Vagina (tissue), 2 donors: ENCODE results near the gene CABP1.

Experiments
- POLR2A ChIP-seq, 2 donors: fragments of 450-650 bp; IDR thresholded peaks; one replicate each; pipeline ENCODE4 v1.6.1; 2017; ENCODE audit warnings: antibody characterized with exemption in 2 of 2, mild to moderate bottlenecking in 2 of 2, moderate library complexity in 2 of 2
- TF ChIP-seq, protein P1 (sequence below), 3 experiments: fragments of 450-650 bp in 2 of 3; fragments of 200-600 bp in 1 of 3; sonication (generic) in 1 of 3; IDR thresholded peaks; one replicate each; pipeline ENCODE4 v1.5.1; 2017 to 2019; ENCODE audit warnings: antibody characterized with exemption in 3 of 3, mild to moderate bottlenecking in 2 of 3, moderate library complexity in 2 of 3

DNA sequence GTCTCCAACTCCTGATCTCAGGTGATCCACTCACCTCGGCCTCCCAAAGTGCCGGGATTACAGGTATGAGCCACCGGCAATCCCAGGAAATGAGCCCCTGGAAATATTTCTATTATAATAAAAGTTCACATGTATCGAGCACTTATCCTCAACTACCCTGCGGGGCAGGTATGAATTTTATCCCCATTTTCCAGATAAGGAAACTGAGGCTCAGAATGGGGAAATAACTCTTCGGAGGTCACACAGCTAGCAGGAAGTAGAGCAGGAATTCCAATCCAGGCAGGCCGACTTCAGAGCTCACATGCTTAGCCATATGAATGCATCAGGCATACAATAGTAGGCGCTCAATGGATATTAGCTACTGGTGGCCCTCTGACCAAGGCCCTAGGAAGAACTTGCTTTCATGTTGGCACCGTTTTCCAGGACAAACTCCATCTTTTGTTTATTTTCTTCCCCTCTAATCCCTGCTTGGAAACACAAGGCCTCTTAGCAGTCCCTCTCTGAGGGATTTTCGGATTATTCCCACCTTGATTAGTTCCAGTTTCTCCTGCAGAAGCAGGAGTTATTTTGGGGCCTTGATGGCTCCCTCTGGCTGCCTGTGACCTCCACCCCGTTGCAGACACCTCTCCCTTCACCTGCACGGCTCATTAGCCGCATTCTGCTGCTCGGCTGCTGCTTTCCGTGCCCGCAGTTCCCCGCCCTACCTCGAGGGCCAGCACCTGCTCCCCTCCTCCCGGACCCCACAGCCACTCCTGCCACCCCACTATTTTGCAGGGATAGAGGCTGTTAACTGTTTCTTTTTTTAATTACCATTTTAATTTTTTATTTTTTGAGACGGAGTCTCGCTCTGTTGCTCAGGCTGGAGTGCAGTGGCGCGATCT is 40.5 kb upstream of the CABP1 start:
- TF ChIP-seq, protein P1, sequence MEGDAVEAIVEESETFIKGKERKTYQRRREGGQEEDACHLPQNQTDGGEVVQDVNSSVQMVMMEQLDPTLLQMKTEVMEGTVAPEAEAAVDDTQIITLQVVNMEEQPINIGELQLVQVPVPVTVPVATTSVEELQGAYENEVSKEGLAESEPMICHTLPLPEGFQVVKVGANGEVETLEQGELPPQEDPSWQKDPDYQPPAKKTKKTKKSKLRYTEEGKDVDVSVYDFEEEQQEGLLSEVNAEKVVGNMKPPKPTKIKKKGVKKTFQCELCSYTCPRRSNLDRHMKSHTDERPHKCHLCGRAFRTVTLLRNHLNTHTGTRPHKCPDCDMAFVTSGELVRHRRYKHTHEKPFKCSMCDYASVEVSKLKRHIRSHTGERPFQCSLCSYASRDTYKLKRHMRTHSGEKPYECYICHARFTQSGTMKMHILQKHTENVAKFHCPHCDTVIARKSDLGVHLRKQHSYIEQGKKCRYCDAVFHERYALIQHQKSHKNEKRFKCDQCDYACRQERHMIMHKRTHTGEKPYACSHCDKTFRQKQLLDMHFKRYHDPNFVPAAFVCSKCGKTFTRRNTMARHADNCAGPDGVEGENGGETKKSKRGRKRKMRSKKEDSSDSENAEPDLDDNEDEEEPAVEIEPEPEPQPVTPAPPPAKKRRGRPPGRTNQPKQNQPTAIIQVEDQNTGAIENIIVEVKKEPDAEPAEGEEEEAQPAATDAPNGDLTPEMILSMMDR (IDR thresholded peaks at IDR 0.05): no peak
- no peak for TF ChIP-seq POLR2A (IDR thresholded peaks at IDR 0.05)
